Measurements from ENCODE around the gene TMTC2.

GRCh38 chr12:82904219-82904790, 217.6 kb downstream of the TMTC2 start:
- TF ChIP-seq CTCF (IDR thresholded peaks at IDR 0.05) (no peak), POLR2A (IDR thresholded peaks at IDR 0.05) (no peak)
